ENCODE data around the gene CIAPIN1. TPM values are rescaled to one million over a fixed set of nuclear protein-coding genes. Genes with fewer than 3 reads are reported as not detected.

Gene CIAPIN1
- total RNA-seq, result 29.0 and 35.3 TPM in 2 replicates

DNA sequence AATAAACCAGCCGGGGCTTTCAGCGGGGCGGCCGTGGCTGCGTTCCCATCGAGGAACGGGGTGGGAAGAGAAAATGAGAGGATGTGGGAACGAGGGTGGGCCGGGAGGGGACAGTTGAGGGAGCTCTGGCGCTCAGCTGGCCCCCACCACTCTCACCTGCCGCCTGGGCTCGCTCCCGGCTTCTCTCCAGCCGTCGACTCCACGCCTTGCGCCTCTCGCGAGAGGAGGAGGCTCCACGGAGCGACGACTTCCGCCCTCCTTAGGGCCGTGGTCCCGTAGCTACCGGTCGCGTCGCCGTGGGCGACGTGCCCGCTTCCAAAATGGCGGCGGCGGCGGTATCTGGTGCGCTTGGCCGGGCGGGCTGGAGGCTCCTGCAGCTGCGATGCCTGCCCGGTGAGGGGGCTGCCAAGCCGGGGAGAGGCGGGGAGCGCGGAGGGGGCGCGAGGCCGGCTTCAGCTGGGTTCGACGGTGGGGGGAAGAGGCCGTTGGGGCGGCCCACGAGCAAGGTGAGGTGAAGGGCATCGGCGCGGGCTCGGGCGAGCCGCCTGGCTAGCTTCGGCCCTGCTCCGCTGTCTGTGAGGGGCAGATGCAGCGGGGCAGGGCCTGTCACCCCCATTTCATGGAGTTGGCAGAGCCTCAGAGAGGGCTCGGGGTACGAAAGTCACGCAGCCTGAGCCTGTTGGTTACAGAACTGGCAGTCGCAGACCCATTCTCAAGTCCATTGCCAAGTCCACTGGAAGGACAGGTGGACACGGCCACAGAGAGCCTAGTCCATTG is at the start of gene CIAPIN1, which contains the start of gene COQ9:
Gene CIAPIN1, minus strand, starts transcription at position 200 of the 777 bp plus-strand sequence. CDS start 6,457 bp downstream, outside the sequence.
Gene COQ9, plus strand, starts transcription at position 294 of the 777 bp plus-strand sequence. Its CDS starts 27 bp downstream, at position 321.

DNA sequence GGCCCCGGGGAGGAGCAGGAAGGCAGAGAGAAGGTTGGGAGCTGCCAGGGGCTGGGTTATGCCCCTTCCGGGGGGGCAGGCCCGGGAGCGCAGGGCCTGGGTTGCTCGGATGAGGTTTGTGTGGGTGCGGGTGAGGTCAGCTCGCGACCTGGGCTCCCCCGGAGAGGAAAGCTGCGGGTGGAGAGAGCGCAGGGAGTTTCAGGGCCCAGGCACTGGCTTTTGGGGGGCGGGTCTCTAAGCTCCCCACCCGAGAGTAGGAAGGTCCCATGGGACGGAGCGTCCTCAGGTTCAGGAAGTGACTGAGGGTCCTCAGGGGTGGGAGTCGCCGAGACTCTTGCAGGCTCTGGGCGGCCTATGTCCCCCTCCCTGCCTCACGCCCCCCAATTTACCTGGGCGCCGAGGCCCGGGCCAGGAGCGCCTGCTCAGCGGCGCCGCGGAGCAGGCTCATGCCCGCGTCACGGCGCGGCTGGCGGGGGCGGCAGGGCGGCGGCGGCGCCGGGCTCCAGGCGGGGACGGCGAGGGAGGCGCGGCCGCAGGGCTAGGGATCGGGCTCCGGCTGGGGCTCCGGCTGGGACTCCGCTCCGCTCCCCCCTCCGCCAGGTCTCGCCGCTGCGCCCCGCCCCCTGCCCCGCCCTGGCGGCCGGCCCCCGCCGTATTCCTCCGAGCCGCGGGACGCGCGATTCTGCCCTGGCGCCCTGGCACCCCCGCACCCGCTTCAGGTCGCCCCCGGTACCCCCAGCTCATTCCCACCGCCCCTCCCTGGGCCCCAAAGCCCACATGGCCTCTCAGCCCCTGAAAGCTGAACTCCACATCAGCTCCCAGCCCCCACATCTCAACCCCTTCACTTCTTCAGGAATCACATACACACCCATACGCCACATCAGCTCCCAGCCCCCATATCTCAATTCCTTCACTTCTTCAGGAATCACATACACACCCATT is 39.0 kb upstream of the CIAPIN1 start, which contains the start of gene DOK4:
Gene DOK4, minus strand, starts transcription at position 578 of the 942 bp plus-strand sequence. CDS start 6,986 bp downstream, outside the sequence.

DNA sequence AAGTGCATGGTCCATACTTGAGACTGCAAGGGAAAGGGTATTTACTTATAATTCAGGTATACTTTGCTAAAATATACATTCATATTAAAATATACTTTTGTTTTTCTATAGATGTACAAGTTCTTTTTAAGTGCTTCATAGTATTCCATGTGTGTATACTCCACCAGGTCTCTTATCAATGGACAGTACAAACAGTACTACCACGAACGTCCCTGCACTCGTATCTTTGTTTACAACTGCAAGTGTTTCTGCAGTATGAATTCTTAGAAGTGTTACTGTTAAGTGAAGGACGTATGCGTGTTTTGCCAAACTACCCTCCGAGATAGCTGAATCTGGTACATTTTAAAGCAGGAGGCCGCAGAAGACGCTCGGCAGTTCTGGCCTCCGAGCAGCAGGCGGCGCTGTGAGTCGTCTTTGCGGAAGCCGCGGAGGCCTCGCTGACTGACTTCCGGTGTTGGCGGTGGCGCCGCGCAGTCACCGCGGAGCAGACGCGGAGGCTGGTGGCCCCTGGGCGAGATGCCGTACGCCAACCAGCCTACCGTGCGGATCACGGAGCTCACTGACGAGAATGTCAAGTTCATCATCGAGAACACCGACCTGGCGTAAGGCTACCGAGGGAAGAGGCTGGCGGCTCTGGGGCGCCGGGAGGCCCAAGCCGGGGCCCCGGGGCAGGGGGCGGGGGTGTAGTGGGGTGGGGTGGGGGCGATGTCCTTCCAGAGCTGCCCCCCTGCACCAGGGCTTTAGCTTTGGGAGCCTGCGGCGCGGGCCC is 15.2 kb upstream of the CIAPIN1 start, which contains the start of gene POLR2C:
Gene POLR2C, plus strand, starts transcription at position 471 of the 769 bp plus-strand sequence. Its CDS starts 46 bp downstream, at position 517.

DNA sequence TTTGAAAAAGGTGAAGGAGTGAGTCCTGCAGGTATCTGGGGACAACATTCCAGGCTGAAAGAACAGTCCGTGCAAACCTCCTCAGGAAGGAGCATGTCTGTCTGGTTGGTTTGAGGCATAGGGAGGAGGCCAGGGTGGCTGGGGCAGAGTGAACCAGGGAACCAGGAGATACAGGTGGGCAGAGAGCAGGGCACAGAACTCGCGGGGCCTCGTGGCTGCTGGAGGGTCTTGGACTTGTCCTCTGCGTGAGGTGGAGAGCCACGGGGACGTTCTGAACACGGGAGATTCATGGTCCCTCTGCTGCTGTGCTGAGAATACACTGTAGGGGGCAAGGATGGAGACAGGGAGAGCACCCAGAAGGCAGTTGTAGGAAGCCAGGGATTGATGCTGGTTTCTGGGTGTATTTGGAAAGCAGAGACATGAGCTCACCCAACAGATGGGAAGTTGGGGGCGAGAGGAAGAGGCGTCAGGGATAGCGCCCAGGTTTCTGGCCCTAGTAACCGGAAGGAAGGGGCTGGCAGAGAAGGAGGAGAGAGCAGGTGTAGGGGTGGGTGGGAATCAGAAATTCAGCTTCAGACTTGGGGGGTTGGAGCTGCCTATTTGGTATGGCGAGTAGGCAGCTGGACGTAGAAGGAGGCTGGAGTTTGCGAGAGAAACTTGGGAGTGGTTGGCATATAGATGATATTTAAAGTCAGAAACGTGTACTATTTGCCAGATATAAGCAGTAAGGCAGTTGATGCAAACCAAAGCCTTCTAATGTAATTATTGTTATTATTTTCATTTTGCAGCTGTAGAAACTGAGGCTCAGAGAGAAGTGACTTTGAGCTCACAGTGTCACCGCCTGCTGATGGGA is 43.0 kb downstream of the CIAPIN1 start, which contains the start of gene CCL17:
Gene CCL17, plus strand, starts transcription at position 803 of the 853 bp plus-strand sequence. CDS start 9,166 bp downstream, outside the sequence.

Other genes starting within 250 kb of the CIAPIN1 start
- 71.2 and 72.5 TPM in 2 replicates for gene ARL2BP, start 202.1 kb downstream of the CIAPIN1 start, total RNA-seq
- gene PLLP, start 162.7 kb downstream of the CIAPIN1 start, total RNA-seq, result 0.15 TPM in 1 of 2 replicates, not detected in the other
- gene CCL22, start 88.6 kb downstream of the CIAPIN1 start, total RNA-seq, result not detected in 2 replicates
- gene CX3CL1, start 74.9 kb downstream of the CIAPIN1 start, total RNA-seq, result 0.17 TPM in 1 of 2 replicates, not detected in the other
- gene CCL17, start 42.6 kb downstream of the CIAPIN1 start, total RNA-seq, result not detected in 2 replicates
- 35.7 and 41.9 TPM in 2 replicates for gene COQ9, start 94 bp upstream of the CIAPIN1 start, total RNA-seq
- 91.3 and 92.8 TPM in 2 replicates for gene POLR2C, start 15.3 kb upstream of the CIAPIN1 start, total RNA-seq
- gene DOK4, start 39.1 kb upstream of the CIAPIN1 start, total RNA-seq, result 18.2 and 19.6 TPM in 2 replicates
- 9.1 and 10.9 TPM in 2 replicates for gene CCDC102A, start 89.2 kb upstream of the CIAPIN1 start, total RNA-seq
- not detected in 2 replicates for gene ADGRG5, start 95.3 kb upstream of the CIAPIN1 start, total RNA-seq
- gene ADGRG1, start 181.2 kb upstream of the CIAPIN1 start, total RNA-seq, result 1.8 TPM in 2 replicates
- not detected in 2 replicates for gene ADGRG3, start 220.9 kb upstream of the CIAPIN1 start, total RNA-seq
- not detected in 2 replicates for gene DRC7, start 247.4 kb upstream of the CIAPIN1 start, total RNA-seq